ENCODE data around the gene TMEM176B. TPM values are rescaled to one million over a fixed set of nuclear protein-coding genes. Genes with fewer than 3 reads are reported as not detected.

TMEM176B gene
- total and polyA plus RNA-seq, 2 donors (not counting 1 experiment from before 2014, with no cell fraction given), result 0.25 to 1.4 TPM

DNA sequence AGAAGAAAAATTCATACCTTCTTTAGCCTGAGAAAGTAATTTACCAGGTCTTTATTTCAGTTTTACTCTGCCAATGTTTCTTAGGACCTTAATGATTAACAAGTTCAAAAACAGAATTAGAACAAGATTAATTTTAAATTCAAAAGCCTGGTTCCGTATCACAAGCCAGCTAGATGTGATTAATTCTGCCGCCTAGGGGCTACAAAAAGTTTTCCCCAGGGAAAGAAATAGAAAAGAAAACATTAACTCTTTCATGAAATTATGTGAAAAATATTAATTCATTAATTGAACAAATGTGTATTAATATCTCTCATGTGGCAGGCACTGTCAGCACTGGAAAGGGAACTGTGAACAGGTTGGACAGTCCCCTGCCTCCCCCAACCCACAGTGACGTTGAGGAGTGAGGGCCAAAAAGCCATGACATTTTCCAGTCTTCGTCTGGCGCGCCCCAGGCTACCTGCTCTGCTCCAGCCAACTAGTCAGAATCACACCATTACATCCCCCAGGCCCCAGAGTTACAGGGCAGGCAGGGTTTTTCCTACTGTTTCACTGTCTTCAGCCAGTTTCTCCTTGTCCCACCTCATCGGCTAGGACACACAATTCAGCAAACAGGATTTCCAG lies 20.5 kb upstream of the TMEM176B start:
- H3K4me2 ChIP-seq (replicated peaks; ENCODE audit: low read depth, low read length, poor library complexity, severe bottlenecking), result no peak overlapping the region
- no peaks in the 10 kb centered on the region for H3K36me3 ChIP-seq (replicated peaks in 1 of 2; ENCODE audit: control extremely low read depth in 1 of 2, control insufficient read depth in 1 of 2, extremely low read depth in 1 of 2, insufficient read depth in 2 of 2, low read length in 1 of 2)
- no peak overlapping the region for H3K4me3 Mint-ChIP-seq
- intact Hi-C loops (cut with micrococcal nuclease), result no loop called here
- H3K9me3 Mint-ChIP-seq (ENCODE audit: insufficient read depth), result peaks cover 7% of the 10 kb centered on the region
- H3K27ac Mint-ChIP-seq, result no peak overlapping the region
- H3K27me3 ChIP-seq (replicated peaks in 1 of 4; ENCODE audit: control extremely low read depth in 1 of 4, control insufficient read depth in 3 of 4, insufficient read depth in 4 of 4, low read length in 3 of 4), result peaks cover 0 to 5% (median 1%) of the 10 kb centered on the region in 4 experiments
- CTCF ChIA-PET, result no interaction called here
- 93% methylated on average over 5 of the region's 7 CpGs for WGBS (ENCODE audit: insufficient coverage)
- TF ChIP-seq, protein P1, sequence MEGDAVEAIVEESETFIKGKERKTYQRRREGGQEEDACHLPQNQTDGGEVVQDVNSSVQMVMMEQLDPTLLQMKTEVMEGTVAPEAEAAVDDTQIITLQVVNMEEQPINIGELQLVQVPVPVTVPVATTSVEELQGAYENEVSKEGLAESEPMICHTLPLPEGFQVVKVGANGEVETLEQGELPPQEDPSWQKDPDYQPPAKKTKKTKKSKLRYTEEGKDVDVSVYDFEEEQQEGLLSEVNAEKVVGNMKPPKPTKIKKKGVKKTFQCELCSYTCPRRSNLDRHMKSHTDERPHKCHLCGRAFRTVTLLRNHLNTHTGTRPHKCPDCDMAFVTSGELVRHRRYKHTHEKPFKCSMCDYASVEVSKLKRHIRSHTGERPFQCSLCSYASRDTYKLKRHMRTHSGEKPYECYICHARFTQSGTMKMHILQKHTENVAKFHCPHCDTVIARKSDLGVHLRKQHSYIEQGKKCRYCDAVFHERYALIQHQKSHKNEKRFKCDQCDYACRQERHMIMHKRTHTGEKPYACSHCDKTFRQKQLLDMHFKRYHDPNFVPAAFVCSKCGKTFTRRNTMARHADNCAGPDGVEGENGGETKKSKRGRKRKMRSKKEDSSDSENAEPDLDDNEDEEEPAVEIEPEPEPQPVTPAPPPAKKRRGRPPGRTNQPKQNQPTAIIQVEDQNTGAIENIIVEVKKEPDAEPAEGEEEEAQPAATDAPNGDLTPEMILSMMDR (IDR thresholded peaks at IDR 0.05), result no peak
- no peak for TF ChIP-seq EZH2 (IDR thresholded peaks at IDR 0.05; ENCODE audit: borderline replicate concordance, insufficient read depth, low read depth, low read length, poor library complexity, severe bottlenecking)
- H3K9ac ChIP-seq (ENCODE audit: low read length), result no peak overlapping the region
- ATAC-seq (ENCODE audit: low read depth) (no peak), DNase-seq (no peak)
- no peaks in the 10 kb centered on the region for H3K4me1 Mint-ChIP-seq
- no peaks in the 10 kb centered on the region for H3K79me2 ChIP-seq (ENCODE audit: control insufficient read depth, insufficient read depth, low read length)
- H3K4me3 ChIP-seq (ENCODE audit: control extremely low read depth in 1 of 5, extremely low read depth in 1 of 5, insufficient read depth in 1 of 5, low read depth in 2 of 5, low read length in 4 of 5), result no peak overlapping the region
- POLR2A ChIA-PET, result no interaction called here
- H2AFZ ChIP-seq (ENCODE audit: insufficient read depth, low read depth, low read length, poor library complexity, severe bottlenecking), result no peak overlapping the region
- no peaks in the 10 kb centered on the region for H4K20me1 ChIP-seq (ENCODE audit: control insufficient read depth, insufficient read depth, low read length, poor library complexity, severe bottlenecking)
- peaks cover 0 to 13% (median 3%) of the 10 kb centered on the region in 3 donors for H3K9me3 ChIP-seq (ENCODE audit: control extremely low read depth in 1 of 3, control insufficient read depth in 2 of 3, insufficient read depth in 1 of 3, low read length in 2 of 3)
- peaks cover 13% of the 10 kb centered on the region for H3K27me3 Mint-ChIP-seq
- no peaks in the 10 kb centered on the region for H3K4me1 ChIP-seq (ENCODE audit: control insufficient read depth in 2 of 2, insufficient read depth in 2 of 2, low read length in 2 of 2)
- H3K27ac ChIP-seq (ENCODE audit: low read length in 2 of 2), result no peak overlapping the region

DNA sequence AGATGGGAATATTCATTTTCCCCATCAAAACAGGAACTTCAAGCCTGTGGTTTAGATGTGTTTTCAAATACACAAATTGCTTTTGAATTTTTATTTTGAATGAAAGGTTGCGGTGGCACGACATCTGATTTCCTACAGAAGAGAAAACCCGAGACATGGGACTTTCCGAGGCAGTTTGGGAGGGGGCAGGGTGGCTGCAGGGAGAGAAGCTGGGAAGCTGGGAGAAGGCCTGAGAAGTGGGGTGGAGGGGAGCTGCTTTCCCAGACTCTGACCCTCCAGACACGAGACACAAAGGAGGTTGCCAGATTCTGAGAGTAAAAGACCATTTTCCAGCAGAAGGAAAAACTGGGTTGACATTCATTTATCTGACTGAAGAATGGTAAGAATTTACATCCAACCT lies 20.0 kb upstream of the TMEM176B start:
- no peak overlapping the region for H3K4me3 Mint-ChIP-seq
- no peaks in the 10 kb centered on the region for H3K4me1 Mint-ChIP-seq
- Histone ChIP-seq H3K27me3 (replicated peaks in 1 of 4; ENCODE audit: control extremely low read depth in 1 of 4, control insufficient read depth in 3 of 4, insufficient read depth in 4 of 4, low read length in 3 of 4) (peaks cover 0 to 5% (median 1%) of the 10 kb centered on the region in 4 experiments), H3K9me3 (ENCODE audit: control extremely low read depth in 1 of 3, control insufficient read depth in 2 of 3, insufficient read depth in 1 of 3, low read length in 2 of 3) (peaks cover 0 to 18% (median 4%) of the 10 kb centered on the region in 3 donors), H3K4me3 (ENCODE audit: control extremely low read depth in 1 of 5, extremely low read depth in 1 of 5, insufficient read depth in 1 of 5, low read depth in 2 of 5, low read length in 4 of 5) (no peak overlapping the region), H3K79me2 (ENCODE audit: control insufficient read depth, insufficient read depth, low read length) (no peaks in the 10 kb centered on the region), H3K27ac (ENCODE audit: low read length in 2 of 2) (no peak overlapping the region), H3K9ac (ENCODE audit: low read length) (no peak overlapping the region), H3K4me2 (replicated peaks; ENCODE audit: low read depth, low read length, poor library complexity, severe bottlenecking) (no peak overlapping the region), H2AFZ (ENCODE audit: insufficient read depth, low read depth, low read length, poor library complexity, severe bottlenecking) (no peak overlapping the region), H3K36me3 (replicated peaks in 1 of 2; ENCODE audit: control extremely low read depth in 1 of 2, control insufficient read depth in 1 of 2, extremely low read depth in 1 of 2, insufficient read depth in 2 of 2, low read length in 1 of 2) (no peaks in the 10 kb centered on the region), H4K20me1 (ENCODE audit: control insufficient read depth, insufficient read depth, low read length, poor library complexity, severe bottlenecking) (no peaks in the 10 kb centered on the region), H3K4me1 (ENCODE audit: control insufficient read depth in 2 of 2, insufficient read depth in 2 of 2, low read length in 2 of 2) (no peaks in the 10 kb centered on the region)
- TF ChIP-seq, protein P1 (IDR thresholded peaks at IDR 0.05), result no peak
- no peak for TF ChIP-seq EZH2 (IDR thresholded peaks at IDR 0.05; ENCODE audit: borderline replicate concordance, insufficient read depth, low read depth, low read length, poor library complexity, severe bottlenecking)
- ATAC-seq (ENCODE audit: low read depth), result no peak
- WGBS (ENCODE audit: insufficient coverage), result 92% methylated on average over 2 of the region's 5 CpGs
- H3K9me3 Mint-ChIP-seq (ENCODE audit: insufficient read depth), result peaks cover 7% of the 10 kb centered on the region
- H3K27ac Mint-ChIP-seq, result no peak overlapping the region
- DNase-seq, result no peak
- intact Hi-C loops (cut with micrococcal nuclease), result no loop called here
- ChIA-PET CTCF (no interaction called here), POLR2A (no interaction called here)
- H3K27me3 Mint-ChIP-seq, result peaks cover 14% of the 10 kb centered on the region

Measured in B cell (primary cell).